IPS-NIHi7 (cell line): ENCODE data around the gene PRIMPOL.
"Not testable (repeated sequence)": the region's sequence is repeated elsewhere in the genome, so short reads cannot be mapped to it uniquely, and the experiment has no call there.

Experiments
- DNase-seq: peaks from one replicate; pipeline ENCODE4 v3.0.0; 2012; ENCODE audit warnings: mixed read lengths; ENCODE audit errors: extremely low spot score

Gene PRIMPOL

GRCh38 chr4:184712322-184712721 is 62.8 kb downstream of the PRIMPOL start:
- no peak for DNase-seq

- DNase-seq, result no peak
These were observed 64.3 kb downstream of the PRIMPOL start for GRCh38 chr4:184713887-184714286.

DNA sequence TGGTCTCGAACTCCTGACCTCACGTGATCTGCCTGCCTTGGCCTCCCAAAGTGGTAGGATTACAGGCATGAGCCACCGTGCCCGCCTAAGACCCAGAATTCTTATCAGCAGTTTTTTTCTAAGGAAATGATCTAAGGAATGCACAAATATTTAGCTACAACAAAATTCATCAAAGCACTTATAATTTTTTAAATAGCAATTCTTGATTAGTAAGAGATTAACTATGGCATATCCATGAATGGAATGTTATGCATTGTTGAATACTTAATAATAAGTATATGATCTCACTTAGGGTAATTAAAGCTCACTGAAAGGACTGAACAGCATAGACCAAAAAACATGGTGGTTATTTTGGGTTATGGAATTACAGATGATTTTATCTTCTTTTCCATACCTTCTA is 66.0 kb downstream of the PRIMPOL start:
- no peak for DNase-seq

DNA sequence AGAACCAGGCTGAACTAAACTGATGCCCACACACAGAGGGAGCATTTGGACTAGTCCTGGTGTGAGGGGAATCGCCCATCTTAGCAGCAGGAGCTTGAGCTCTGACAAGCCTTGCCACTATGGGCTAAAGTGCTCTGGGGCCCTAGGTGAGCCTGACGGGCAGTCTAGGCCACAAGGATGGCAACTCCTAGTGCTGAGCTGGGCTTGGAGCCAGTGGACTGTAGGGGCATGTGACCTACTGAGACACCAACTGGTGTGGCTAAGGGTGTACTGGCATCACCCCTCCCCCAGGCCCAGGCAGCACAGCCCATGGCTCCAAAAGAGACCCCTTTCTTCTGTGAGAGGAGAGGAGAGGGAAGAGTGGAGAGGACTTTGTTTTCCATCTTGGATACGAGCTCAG is 69.9 kb downstream of the PRIMPOL start:
- no peak for DNase-seq

- no peak for DNase-seq
These were observed 71.7 kb downstream of the PRIMPOL start for GRCh38 chr4:184721254-184721653.

- DNase-seq, result no peak
These were observed 73.3 kb downstream of the PRIMPOL start for GRCh38 chr4:184722798-184723197.

DNA sequence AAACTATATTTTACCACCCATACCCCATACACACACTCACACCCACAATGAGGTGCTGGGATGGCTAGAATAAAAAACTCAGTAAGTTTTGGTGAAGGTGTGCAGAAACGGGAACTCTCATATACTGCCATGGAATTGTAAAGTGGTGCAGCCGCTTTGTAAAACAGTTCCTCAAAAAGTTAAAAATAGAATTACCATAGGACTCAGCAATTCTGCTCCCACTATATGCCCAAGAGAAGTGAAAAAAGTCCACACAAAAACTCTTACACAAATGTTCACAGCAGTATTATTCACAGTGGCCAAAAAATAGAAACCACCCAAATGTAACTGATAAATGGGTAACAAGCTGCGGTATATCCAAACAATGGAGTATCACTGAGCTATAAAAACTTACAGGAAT is 77.9 kb downstream of the PRIMPOL start:
- DNase-seq, result no peak

DNA sequence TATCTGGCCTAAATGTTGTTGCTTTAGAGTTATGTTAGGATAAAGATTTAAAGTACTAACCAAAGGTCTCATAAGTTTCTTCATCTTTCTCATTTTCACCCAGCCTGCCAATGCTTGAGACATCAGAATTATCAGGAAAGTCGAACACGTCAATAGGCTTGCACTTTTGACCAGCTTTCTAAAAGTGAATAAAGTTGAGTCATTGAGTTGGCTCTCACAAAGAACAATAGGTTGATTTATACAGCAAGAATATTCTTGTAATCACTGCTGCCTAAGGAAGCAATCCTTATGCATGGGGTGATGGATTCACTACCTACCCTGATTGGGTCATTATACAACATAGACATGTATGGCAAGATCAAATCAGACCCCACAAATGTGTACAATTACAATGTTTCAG is 79.3 kb downstream of the PRIMPOL start:
- no peak for DNase-seq

- no peak for DNase-seq
These were observed 80.4 kb downstream of the PRIMPOL start for GRCh38 chr4:184729946-184730345.

DNA sequence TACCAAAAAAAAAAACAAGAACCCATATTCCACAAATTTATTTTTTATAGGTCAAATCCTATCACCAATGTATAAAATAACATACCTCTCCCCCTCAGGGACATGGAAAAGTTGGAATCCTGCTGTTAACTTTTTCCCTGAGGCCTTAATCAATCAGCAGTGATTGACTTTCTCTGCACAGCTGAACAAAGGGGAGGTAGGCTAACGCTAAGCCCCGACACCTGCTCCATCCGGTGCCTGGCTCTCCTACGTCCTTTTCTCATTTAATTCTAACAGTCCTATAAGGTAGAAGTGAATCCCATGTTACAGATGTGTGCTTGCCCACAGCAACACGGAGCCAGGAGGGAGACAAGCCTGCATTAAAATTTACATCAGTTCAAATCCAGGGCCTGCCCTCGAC is 81.5 kb downstream of the PRIMPOL start:
- no peak for DNase-seq

- no peak for DNase-seq
These were observed 82.6 kb downstream of the PRIMPOL start for GRCh38 chr4:184732126-184732525.

GRCh38 chr4:184733654-184734524 is 84.4 kb downstream of the PRIMPOL start, which contains the start of gene CENPU:
Gene CENPU (minus strand): TSS chr4:184734096. CDS start chr4:184734062, 34 bp downstream.
- DNase-seq, result peak; percentile 99

- DNase-seq, result no peak
These were observed 85.2 kb downstream of the PRIMPOL start for GRCh38 chr4:184734758-184735157.

DNA sequence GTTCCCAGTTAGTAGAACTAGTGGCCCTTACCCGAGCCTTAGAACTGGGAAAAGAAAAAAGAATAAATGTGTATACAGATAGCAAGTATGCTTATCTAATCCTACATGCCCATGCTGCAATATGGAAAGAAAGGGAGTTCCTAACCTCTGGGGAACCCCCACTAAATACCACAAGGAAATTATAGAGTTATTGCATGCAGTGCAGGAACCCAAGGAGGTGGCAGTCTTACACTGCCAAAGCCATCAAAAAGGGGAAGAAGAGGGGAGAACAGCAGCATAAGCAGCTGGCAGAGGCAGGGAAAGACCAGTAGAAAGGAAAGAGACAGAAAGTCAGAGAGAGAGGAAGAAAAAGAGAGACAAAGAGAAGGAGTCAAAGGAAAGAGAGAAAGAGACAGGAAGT is 90.0 kb downstream of the PRIMPOL start:
- DNase-seq, result not testable (repeated sequence)

DNA sequence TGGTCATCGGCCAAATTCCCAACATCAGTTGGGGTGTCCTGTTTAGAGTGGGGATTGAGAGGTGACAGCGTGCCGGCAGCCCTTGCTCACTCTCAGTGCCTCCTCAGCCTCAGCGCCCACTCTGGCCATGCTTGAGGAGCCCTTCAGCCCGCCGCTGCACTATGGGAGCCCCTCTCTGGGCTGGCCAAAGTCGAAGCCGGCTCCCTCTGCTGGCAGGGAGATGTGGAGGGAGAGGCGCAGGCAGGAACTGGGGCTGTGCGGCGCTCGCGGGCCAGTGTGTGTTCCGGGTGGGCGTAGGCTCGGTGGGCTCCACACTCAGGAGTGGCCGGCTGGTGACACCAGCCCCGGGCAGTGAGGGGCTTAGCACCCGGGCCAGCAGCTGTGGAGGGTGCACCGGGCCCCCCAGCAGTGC is 91.4 kb downstream of the PRIMPOL start:
- no peak for DNase-seq

DNA sequence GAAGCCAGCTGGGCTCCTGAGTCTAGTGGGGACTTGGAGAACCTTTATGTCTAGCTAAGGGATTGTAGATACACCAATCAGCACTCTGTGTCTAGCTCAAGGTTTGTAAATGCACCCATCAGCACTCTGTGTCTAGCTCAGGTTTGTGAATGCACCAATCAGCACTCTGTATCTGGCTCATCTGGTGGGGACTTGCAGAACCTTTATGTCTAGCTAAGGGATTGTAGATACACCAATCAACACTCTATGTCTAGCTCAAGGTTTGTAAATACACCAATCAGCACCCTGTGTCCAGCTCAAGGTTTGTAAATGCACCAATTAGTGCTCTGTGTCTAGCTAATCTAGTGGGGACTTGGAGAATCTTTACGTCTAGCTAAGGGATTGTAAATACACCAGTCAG is 92.1 kb downstream of the PRIMPOL start:
- not testable (repeated sequence) for DNase-seq

- DNase-seq, result no peak
These were observed 94.1 kb downstream of the PRIMPOL start for GRCh38 chr4:184743650-184744049.

- DNase-seq, result no peak
These were observed 94.7 kb downstream of the PRIMPOL start for GRCh38 chr4:184744236-184744635.
